ENCODE results near the gene ABCC8. TPM values are rescaled to one million over a fixed set of nuclear protein-coding genes. Genes with fewer than 3 reads are reported as not detected.

Gene ABCC8
- polyA plus RNA-seq, 1 of the 3 experiments (the other 2 are of a cell fraction), result 1.1 TPM

- no peak overlapping the region for H3K4me3 ChIP-seq (ENCODE audit: low read depth in 2 of 2, low read length in 1 of 2)
- H3K9ac ChIP-seq, result no peak overlapping the region
- H3K9me2 ChIP-seq, result no peaks in the 10 kb centered on the region
- no peak for TF ChIP-seq SIN3A (IDR thresholded peaks at IDR 0.05; ENCODE audit: borderline replicate concordance, low read depth, low read length)
- TF ChIP-seq GABPA (IDR thresholded peaks at IDR 0.05; ENCODE audit: low read depth), result no peak
- no peak for TF ChIP-seq POLR2AphosphoS5 (IDR thresholded peaks at IDR 0.05; ENCODE audit: low read depth, low read length)
- no peak for TF ChIP-seq GATA2 (CRISPR knock-in tag; IDR thresholded peaks at IDR 0.05)
- TF ChIP-seq ELF1 (IDR thresholded peaks at IDR 0.05), result no peak
- no peak for TF ChIP-seq FOXM1 (IDR thresholded peaks at IDR 0.05; ENCODE audit: low read depth)
- TF ChIP-seq NRF1 (IDR thresholded peaks at IDR 0.05; ENCODE audit: low read depth, low read length), result no peak
- TF ChIP-seq RAD21 (IDR thresholded peaks at IDR 0.05; ENCODE audit: low read length), result no peak
- no peak for TF ChIP-seq USF2 (IDR thresholded peaks at IDR 0.05; ENCODE audit: borderline replicate concordance, low read depth, low read length)
- no peak for TF ChIP-seq JUND (IDR thresholded peaks at IDR 0.05)
- no peak for TF ChIP-seq EP300 (IDR thresholded peaks at IDR 0.05; ENCODE audit: borderline replicate concordance in 1 of 2, low read depth in 1 of 2, low read length in 1 of 2)
- no peak for TF ChIP-seq YY1 (IDR thresholded peaks at IDR 0.05; ENCODE audit: low read depth)
- no peak for TF ChIP-seq RFX5 (IDR thresholded peaks at IDR 0.05; ENCODE audit: low read length)
- no peak for TF ChIP-seq TCF12 (IDR thresholded peaks at IDR 0.05)
- no peak for TF ChIP-seq REST (IDR thresholded peaks at IDR 0.05; ENCODE audit: low read depth, low read length)
- no peak for TF ChIP-seq EZH2phosphoT487 (IDR thresholded peaks at IDR 0.05; ENCODE audit: borderline replicate concordance, low read depth)
- TF ChIP-seq NFIC (IDR thresholded peaks at IDR 0.05; ENCODE audit: borderline replicate concordance), result no peak
- H3K4me1 ChIP-seq (ENCODE audit: control insufficient read depth in 1 of 2, insufficient read depth in 2 of 2, low read depth in 1 of 2, low read length in 1 of 2), result peaks cover 0 to 9% of the 10 kb centered on the region in 2 experiments; a peak in 1 of 4 replicates
- WGBS (ENCODE audit: low lambda C conversion rate), result 50% methylated on average over 3 of the region's 3 CpGs
- no peaks in the 10 kb centered on the region for H3K9me3 ChIP-seq
- H3K79me2 ChIP-seq (ENCODE audit: insufficient read depth), result no peaks in the 10 kb centered on the region
- CTCF ChIA-PET, result interaction anchor here (0.8 to 1.7 kb wide), 6 partner anchors 8 to 199 kb away, joined by 3 to 7 read pairs (median 3); no protein-coding TSS in a partner anchor
- H3K27ac ChIP-seq (ENCODE audit: low read depth in 2 of 2, low read length in 1 of 2), result no peak overlapping the region
- no peaks in the 10 kb centered on the region for H3F3A ChIP-seq (replicated peaks; ENCODE audit: insufficient read depth)
- H3K4me2 ChIP-seq, result no peak overlapping the region
- no peak for DNase-seq
- H2AFZ ChIP-seq (ENCODE audit: low read depth), result no peak overlapping the region
- no peaks in the 10 kb centered on the region for H3K36me3 ChIP-seq (replicated peaks in 1 of 2; ENCODE audit: control insufficient read depth in 1 of 2, insufficient read depth in 2 of 2, low read length in 1 of 2)
- no peaks in the 10 kb centered on the region for H3K27me3 ChIP-seq (ENCODE audit: insufficient read depth)
- POLR2A ChIA-PET, result no interaction called here
- no peaks in the 10 kb centered on the region for H4K20me1 ChIP-seq (ENCODE audit: insufficient read depth)
Measured at GRCh38 chr11:17428925-17429324, 47.7 kb downstream of the ABCC8 start.

Data from SK-N-SH (cell line).